GM19468 (cell line): ENCODE data around the gene ECT2.
"Not testable (repeated sequence)": the region's sequence is repeated elsewhere in the genome, so short reads cannot be mapped to it uniquely, and the experiment has no call there.

Experiments used
- ATAC-seq: cut with Tn5 transposase; IDR thresholded peaks from one replicate; pipeline ENCODE4 v1.9.1; 2021; ENCODE audit warnings: mild to moderate bottlenecking, moderate library complexity, moderate number of reproducible peaks; ENCODE audit not compliant: unreplicated experiment; ENCODE audit errors: extremely low read depth

ECT2 gene

DNA sequence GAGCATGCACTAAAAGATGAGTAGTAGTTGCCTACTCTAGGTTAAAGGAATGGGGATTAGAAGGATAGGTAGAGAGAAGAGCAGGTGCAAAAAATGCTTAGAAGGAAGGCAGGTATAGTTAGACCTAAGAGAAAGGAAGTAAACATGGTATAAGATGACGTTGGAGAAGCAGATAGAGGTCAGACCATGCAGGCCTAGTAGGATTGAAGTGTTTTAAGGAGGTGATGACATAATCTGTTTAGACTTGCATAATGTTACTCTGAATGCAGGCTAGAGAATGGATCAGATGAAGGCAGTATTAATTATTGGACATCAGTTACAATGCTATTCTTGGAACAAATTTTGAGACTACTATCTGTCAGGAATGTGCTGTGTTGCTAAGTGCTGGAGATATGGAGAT, 11.1 kb upstream of the ECT2 start:
- no peak for ATAC-seq

- no peak for ATAC-seq
These were observed 4.1 kb upstream of the ECT2 start for GRCh38 chr3:172746475-172746874.

- no peak for ATAC-seq
These were observed 1.1 kb upstream of the ECT2 start for GRCh38 chr3:172749230-172749965.

DNA sequence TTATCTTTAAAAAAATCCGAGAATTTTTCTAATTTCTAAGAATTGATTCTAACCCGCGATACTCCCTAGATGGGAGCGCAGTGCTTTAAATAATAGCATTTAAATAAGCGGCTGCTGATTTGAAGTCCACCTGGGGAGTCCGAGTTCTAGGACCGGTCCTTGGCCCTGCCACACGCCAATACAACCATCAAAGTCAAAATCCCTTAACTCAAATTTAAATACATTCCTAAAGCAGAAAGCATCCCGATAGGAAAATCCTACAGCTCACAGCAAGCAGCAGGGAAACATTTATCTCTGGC, 508 bp upstream of the ECT2 start:
- no peak for ATAC-seq

- no peak for ATAC-seq
These were observed 714 bp downstream of the ECT2 start for GRCh38 chr3:172751175-172751704.

DNA sequence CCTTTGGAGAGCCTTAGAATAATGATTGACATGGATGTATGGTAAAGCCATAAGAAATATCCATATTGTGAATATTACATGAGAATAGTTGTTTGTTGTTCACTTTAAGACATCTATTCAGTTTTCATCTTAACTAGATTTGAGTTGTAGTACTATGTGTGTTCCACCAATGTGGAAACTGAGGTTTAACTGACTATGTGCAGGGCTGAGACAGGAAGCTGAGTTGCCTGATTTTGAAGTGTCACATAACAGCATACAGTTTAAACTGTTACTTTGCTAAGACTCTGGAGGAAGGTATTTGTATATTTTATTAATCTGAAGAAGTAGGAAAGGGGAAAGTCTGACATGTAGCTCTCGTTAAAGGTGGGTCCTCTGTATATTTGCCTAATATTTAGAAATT, 2.1 kb downstream of the ECT2 start:
- ATAC-seq, result no peak

- ATAC-seq, result no peak
These were observed 2.6 kb downstream of the ECT2 start for GRCh38 chr3:172753125-172753524.

DNA sequence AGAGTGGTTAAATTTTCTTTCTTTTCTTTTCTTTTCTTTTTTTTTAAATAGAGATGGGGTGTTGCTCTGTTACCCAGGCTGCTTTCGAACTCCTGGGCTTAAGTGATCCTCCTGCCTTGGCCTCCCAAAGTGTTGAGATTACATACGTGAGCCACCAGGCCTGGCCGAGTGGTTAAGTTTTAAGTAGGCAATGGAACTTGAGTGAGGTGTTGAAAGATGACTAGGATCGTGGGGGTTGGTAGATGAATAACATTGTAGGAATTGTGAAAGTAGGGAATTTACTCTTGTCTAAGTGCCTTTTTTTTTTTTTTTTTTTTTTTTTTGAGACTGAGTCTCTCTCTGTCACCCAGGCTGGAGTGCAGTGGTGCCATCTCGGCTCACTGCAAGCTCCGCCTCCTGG, 9.9 kb downstream of the ECT2 start:
- ATAC-seq, result not testable (repeated sequence)

DNA sequence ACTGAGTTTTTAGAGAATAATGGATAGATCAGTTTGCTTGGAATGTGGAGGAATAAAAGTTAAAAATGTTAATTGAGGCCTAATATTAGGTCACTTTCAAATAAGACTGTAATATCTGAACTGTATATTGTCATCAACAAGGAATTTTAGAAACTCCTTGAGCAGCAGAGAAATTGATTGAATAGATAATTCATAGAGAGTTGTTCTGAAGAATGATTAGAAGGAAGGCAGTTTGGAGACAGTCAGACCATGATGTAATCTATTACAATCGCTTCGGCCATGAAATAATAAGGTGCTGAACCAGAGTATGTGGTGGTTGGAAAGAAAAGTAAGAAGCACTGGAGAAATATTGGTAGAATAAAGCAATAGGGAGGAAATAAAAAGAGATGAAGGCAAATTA, 15.7 kb downstream of the ECT2 start:
- ATAC-seq, result no peak

- ATAC-seq, result no peak
These were observed 16.3 kb downstream of the ECT2 start for GRCh38 chr3:172766718-172767405.

DNA sequence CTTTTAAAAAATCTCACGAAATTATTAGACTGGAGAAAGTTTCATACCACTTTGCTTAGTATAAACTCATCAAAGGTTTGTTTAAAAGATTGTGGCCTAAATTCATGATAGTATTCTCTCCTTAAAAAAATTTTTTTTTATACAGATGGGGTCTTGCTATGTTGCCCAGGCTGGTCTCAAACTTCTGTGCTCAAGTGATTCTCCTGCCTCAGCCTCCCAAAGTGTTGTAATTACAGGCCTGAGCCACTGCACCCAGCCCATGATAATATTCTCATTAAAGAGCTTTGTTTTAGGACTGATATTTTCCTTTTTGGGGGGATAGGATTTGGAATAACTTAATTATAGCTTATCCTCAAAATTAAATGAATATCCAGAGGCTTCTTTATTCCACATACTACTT, 19.9 kb downstream of the ECT2 start:
- no peak for ATAC-seq

DNA sequence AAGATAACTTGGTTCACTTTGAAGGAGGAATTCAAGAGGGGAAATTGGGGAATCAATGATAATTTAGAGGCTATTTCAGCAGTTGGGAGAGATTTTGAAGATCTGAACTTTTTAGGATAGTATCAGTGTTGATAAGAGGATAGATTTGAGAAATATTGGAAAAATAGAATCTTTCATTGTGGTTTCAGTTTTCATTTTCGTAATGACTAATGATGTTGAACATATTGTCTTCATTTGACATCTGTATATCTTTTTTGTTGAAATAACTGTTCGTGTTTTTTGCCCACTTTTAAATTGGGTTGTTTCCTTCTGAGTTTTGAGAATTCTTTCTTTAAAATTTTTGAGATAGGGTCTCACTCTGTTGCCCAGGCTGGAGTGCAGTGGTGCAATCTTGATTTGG, 21.1 kb downstream of the ECT2 start:
- ATAC-seq, result no peak

GRCh38 chr3:172776049-172776717, 25.7 kb downstream of the ECT2 start:
- ATAC-seq, result no peak

GRCh38 chr3:172777901-172778300, 27.4 kb downstream of the ECT2 start:
- no peak for ATAC-seq

GRCh38 chr3:172782235-172782634, 31.7 kb downstream of the ECT2 start:
- ATAC-seq, result no peak

- no peak for ATAC-seq
These were observed 35.5 kb downstream of the ECT2 start for GRCh38 chr3:172786036-172786435.

- ATAC-seq, result no peak
These were observed 36.5 kb downstream of the ECT2 start for GRCh38 chr3:172787019-172787418.

DNA sequence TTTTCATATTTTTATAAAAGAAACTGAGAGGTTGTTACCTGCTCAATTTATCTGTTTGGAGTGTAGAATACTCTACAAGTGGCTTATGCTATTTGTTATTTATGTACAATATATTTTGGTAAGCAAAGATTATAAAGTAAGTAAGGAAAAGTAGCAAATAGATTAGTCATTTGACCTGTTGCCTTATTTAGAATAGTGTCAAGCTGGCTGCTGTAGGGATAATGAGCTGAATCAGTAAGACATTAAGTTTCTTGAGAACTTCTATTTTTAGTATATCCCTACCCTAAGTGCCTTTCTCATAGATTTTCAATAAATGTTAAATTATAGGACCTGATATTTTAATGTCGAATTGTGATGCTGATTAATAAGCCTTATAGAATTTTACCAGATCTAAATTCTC, 37.2 kb downstream of the ECT2 start:
- ATAC-seq, result no peak

DNA sequence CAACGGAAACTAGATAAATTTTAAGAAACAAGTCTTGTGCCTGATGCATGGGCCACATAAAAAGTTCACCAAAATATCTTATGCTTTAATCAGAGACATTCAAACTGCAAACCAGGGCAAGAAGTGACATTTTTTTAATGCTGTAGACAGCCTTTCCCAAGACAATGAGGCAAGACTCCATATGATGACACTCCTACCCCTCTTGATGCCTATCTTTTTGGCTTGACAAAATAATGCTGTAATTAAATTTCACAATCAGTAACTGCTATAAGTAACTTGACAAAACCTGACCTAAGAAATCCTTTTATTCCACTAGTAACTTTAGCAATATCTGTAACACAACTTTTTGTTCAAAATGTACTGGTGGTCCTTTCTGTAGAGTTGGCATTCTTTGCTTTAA, 48.7 kb downstream of the ECT2 start:
- ATAC-seq, result no peak

DNA sequence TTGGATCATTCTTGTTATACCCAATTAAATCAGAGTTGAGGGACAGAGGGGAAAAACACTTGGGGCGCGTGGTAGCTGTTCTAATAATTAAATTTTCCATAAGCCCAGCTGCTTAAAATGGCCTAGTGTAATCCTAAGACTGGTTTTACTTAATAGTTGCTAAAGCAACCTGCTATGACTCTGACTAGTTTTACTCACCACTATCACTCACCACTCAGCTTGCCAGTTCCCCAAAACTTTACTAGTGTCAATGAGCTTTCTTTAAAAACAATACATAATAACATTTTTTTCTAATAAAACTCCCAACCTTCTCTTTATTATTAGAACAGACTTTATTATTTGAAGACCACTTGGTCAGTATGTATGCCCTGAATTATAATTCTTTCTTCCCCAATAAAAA, 49.6 kb downstream of the ECT2 start:
- no peak for ATAC-seq

- no peak for ATAC-seq
These were observed 53.0 kb downstream of the ECT2 start for GRCh38 chr3:172803489-172803888.
